ENCODE results near the gene PCDHGB3.
"Not testable (repeated sequence)": the region's sequence is repeated elsewhere in the genome, so short reads cannot be mapped to it uniquely, and the experiment has no call there.

PCDHGB3 gene

DNA sequence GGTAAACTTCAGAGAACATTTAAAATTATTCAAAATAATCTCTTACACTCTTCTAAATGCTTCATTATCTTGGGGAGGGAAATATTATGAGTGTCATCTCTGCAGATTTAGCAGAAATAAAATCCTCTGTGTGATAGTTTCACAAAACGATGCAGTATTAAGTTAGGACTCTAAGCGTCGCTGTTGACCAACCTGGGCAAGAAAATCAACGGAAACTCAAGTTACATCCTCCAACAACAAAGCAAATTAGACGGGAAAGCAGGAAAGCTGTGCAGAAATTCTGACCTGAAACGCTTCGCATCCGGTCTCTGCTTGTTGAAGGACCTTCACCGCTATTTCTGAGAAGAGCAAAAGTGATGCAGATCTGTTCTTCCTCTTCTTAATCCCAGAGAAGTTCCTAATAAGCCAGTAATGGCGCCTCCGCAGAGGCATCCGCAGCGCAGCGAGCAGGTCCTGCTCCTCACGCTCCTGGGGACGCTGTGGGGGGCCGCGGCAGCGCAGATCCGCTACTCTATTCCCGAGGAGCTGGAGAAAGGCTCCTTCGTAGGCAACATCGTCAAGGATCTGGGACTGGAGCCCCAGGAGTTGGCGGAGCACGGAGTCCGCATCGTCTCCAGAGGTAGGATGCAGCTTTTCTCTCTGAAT lies 3.8 kb downstream of the PCDHGB3 start, which contains the start of gene PCDHGA6:
PCDHGA6 (plus strand) TSS at position 219 of the 645 bp plus-strand sequence; CDS start at position 412, 193 bp downstream.
- Histone ChIP-seq H3K4me3 (peak within 1 kb of the TSS; percentile 49), H3K27ac (no peak within 1 kb of the TSS)
- TF ChIP-seq, protein P1, sequence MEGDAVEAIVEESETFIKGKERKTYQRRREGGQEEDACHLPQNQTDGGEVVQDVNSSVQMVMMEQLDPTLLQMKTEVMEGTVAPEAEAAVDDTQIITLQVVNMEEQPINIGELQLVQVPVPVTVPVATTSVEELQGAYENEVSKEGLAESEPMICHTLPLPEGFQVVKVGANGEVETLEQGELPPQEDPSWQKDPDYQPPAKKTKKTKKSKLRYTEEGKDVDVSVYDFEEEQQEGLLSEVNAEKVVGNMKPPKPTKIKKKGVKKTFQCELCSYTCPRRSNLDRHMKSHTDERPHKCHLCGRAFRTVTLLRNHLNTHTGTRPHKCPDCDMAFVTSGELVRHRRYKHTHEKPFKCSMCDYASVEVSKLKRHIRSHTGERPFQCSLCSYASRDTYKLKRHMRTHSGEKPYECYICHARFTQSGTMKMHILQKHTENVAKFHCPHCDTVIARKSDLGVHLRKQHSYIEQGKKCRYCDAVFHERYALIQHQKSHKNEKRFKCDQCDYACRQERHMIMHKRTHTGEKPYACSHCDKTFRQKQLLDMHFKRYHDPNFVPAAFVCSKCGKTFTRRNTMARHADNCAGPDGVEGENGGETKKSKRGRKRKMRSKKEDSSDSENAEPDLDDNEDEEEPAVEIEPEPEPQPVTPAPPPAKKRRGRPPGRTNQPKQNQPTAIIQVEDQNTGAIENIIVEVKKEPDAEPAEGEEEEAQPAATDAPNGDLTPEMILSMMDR (IDR thresholded peaks at IDR 0.05): no peak
- DNase-seq (ENCODE audit: low spot score): no peak

GRCh38 chr5:141374627-141375026 lies 4.6 kb downstream of the PCDHGB3 start:
- DNase-seq (ENCODE audit: low spot score): no peak
- H3K4me3 ChIP-seq: peak overlapping the region; percentile 49
- TF ChIP-seq, protein P1 (IDR thresholded peaks at IDR 0.05): no peak
- no peak overlapping the region for H3K27ac ChIP-seq

DNA sequence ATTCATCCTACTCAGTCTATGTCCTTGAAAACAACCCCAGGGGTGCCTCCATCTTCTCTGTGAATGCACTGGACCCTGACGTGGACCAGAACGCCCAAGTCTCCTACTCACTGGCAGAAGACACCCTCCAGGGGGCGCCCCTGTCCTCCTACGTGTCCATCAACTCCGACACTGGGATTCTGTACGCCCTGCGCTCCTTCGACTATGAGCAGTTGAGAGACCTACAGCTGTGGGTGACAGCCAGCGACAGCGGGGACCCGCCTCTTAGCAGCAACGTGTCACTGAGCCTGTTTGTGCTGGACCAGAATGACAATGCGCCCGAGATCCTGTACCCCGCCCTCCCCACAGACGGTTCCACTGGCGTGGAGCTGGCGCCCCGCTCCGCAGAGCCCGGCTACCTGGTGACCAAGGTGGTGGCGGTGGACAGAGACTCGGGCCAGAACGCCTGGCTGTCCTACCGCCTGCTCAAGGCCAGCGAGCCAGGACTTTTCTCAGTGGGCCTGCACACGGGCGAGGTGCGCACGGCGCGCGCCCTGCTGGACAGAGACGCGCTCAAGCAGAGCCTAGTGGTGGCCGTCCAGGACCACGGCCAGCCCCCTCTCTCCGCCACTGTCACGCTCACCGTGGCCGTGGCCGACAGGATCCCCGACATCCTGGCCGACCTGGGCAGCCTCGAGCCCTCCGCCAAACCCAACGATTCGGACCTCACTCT lies 5.6 kb downstream of the PCDHGB3 start:
- not testable (repeated sequence) for DNase-seq (ENCODE audit: low spot score); H3K27ac ChIP-seq
- H3K4me3 ChIP-seq: peak overlapping the region; percentile 12

DNA sequence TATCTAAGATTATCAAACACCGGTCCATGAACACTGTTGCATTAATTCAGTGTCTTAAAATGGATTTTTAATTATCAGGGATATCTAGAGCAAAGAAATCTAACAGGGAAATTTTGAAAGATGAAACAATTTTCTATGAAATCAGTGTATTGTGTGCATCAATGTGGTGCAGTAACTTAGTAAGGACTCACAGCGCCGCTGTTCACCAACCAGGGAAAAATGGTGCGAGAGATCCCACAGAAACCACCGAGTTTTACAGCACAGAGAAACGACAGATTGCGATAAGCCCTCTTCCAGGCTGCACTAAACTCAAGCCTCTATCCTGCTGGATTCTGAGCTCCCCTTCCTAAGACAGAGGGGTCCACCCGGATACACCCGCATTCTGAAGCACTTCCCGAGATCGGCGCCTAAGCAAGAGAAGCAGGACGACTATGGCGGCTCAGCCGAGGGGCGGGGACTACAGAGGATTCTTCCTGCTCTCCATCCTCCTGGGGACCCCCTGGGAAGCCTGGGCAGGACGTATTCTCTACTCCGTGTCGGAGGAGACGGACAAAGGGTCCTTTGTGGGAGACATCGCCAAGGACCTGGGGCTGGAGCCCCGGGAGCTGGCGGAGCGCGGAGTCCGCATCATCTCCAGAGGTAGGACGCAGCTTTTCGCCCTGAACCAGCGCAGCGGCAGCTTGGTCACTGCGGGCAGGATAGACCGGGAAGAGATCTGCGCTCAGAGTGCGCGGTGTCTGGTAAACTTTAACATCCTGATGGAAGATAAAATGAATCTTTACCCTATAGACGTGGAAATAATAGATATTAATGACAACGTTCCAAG lies 12.6 kb downstream of the PCDHGB3 start, which contains the start of gene PCDHGA7:
PCDHGA7 (plus strand) TSS at position 274 of the 826 bp plus-strand sequence; CDS start at position 432, 158 bp downstream.
- Histone ChIP-seq H3K4me3 (peak within 1 kb of the TSS; percentile 50), H3K27ac (no peak within 1 kb of the TSS)
- DNase-seq (ENCODE audit: low spot score): no peak
- TF ChIP-seq, protein P1 (IDR thresholded peaks at IDR 0.05): no peak

DNA sequence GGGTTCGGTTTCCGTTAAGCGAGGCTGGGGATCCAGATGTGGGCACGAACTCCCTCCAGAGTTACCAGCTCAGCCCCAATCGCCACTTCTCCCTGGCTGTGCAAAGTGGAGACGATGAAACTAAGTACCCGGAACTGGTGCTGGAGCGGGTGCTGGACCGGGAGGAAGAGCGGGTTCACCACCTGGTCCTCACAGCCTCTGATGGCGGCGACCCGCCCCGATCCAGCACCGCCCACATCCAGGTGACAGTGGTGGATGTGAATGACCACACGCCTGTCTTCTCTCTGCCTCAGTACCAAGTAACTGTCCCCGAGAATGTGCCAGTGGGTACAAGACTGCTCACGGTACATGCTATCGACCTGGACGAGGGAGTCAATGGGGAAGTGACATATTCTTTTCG lies 13.3 kb downstream of the PCDHGB3 start:
- Histone ChIP-seq H3K27ac (no peak overlapping the region), H3K4me3 (peak overlapping the region; percentile 50)
- TF ChIP-seq, protein P1 (IDR thresholded peaks at IDR 0.05): no peak
- DNase-seq (ENCODE audit: low spot score): no peak

GRCh38 chr5:141384471-141385267 lies 14.6 kb downstream of the PCDHGB3 start:
- TF ChIP-seq, protein P1 (IDR thresholded peaks at IDR 0.05): no peak
- peak overlapping the region; percentile 25 for H3K4me3 ChIP-seq
- no peak overlapping the region for H3K27ac ChIP-seq
- DNase-seq (ENCODE audit: low spot score): no peak

- DNase-seq (ENCODE audit: low spot score); H3K27ac ChIP-seq: not testable (repeated sequence)
- H3K4me3 ChIP-seq: peak within 1 kb of the TSS; percentile 48
These were observed 17.7 kb downstream of the PCDHGB3 start, which contains the start of gene PCDHGB4 for GRCh38 chr5:141387557-141388311. PCDHGB4 (plus strand) TSS chr5:141387698; CDS start chr5:141387885, 187 bp downstream.

Measured in coronary artery (tissue), 2 donors.